C4-2B (cell line): ENCODE measurements around the gene MED9.

ENCODE experiments used
- ZFX ChIP-seq: fragments of 450-650 bp; IDR thresholded peaks from 2 replicates; pipeline ENCODE4 v1.6.1; 2017
- TF ChIP-seq, protein P1 (sequence below): fragments of 450-650 bp; conservative IDR thresholded peaks from 2 replicates; pipeline ENCODE4 v1.5.1; 2017; ENCODE audit warnings: mild to moderate bottlenecking

DNA sequence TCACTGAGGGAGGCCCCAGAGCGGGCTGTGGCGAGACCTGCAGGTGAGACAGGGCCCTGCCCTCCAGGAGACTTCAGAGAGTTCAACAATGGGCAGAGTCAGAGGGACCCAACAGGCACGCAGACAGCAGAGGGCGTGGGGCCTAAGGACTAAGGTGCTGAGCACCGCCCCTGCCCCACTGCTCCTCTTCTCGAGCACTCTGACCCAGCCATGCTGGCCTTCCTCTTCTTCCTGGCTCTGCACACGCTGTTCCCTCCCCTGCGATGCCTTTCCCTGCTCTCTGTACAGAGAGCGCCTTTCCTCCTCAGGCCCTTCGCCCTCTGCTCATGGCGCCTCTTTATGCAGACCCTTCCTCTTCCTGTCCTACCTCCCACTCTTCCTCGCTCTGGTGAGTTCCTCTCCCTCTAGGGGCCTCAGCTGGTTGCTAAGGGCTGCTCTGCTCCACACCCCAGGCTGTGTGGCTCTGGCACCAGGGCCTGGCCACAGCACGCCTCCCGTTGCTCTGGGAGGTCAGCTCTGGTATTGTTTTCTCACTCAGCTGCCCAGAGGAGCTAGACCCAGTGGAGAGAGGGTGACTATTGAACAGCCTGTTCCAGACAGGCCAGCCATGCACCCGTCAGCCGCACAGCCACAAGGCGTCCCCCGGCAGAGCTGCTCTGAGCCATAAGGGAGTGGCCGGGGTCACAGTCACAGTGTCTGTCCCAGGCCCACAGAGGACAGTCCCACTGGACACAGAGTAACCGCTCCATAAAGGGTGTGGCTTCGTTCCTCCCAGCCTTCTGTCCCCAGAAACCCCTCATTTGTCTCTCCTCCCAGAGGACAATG, 33.0 kb downstream of the MED9 start:
- TF ChIP-seq, protein P1, sequence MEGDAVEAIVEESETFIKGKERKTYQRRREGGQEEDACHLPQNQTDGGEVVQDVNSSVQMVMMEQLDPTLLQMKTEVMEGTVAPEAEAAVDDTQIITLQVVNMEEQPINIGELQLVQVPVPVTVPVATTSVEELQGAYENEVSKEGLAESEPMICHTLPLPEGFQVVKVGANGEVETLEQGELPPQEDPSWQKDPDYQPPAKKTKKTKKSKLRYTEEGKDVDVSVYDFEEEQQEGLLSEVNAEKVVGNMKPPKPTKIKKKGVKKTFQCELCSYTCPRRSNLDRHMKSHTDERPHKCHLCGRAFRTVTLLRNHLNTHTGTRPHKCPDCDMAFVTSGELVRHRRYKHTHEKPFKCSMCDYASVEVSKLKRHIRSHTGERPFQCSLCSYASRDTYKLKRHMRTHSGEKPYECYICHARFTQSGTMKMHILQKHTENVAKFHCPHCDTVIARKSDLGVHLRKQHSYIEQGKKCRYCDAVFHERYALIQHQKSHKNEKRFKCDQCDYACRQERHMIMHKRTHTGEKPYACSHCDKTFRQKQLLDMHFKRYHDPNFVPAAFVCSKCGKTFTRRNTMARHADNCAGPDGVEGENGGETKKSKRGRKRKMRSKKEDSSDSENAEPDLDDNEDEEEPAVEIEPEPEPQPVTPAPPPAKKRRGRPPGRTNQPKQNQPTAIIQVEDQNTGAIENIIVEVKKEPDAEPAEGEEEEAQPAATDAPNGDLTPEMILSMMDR, result no peak
- no peak for TF ChIP-seq ZFX
